DOHH2 (cell line): ENCODE results near the gene APOH.
A peak's percentile ranks its signal among the peaks of the same experiment; 100 is the strongest.

Source experiments
- H3F3A ChIP-seq: fragments of 200-600 bp; sonication (generic), shearing (Covaris generic); 2 replicates; pipeline ENCODE4 v1.6.0; 2016; ENCODE audit warnings: antibody characterized with exemption, mild to moderate bottlenecking; ENCODE audit not compliant: control insufficient read depth, insufficient read depth
- H3K27ac ChIP-seq: fragments of 200-600 bp; sonication (generic); 2 replicates; pipeline ENCODE4 v1.5.1; 2014; ENCODE audit warnings: low read depth, mild to moderate bottlenecking, low read length, moderate library complexity
- H3K27me3 ChIP-seq: fragments of 200-600 bp; sonication (generic); 2 replicates; pipeline ENCODE4 v1.6.1; 2014; ENCODE audit warnings: mild to moderate bottlenecking, low read length, mixed read lengths; ENCODE audit not compliant: control insufficient read depth
- H3K36me3 ChIP-seq: fragments of 200-600 bp; sonication (generic); 2 replicates; pipeline ENCODE4 v1.6.1; 2014; ENCODE audit warnings: mild to moderate bottlenecking, low read length, moderate library complexity, mixed read lengths; ENCODE audit not compliant: control insufficient read depth
- H3K4me1 ChIP-seq: fragments of 200-600 bp; sonication (generic); 2 replicates; pipeline ENCODE4 v1.6.1; 2014; ENCODE audit warnings: mild to moderate bottlenecking, low read length, mixed read lengths; ENCODE audit not compliant: control insufficient read depth
- H3K4me2 ChIP-seq: fragments of 200-600 bp; sonication (generic); 2 replicates; pipeline ENCODE4 v1.6.0; 2014; ENCODE audit warnings: mild to moderate bottlenecking, low read length, moderate library complexity
- H3K4me3 ChIP-seq: fragments of 200-600 bp; sonication (generic); 2 replicates; pipeline ENCODE4 v1.5.1; 2014; ENCODE audit warnings: mild to moderate bottlenecking, low read length, mixed read lengths
- H3K79me2 ChIP-seq: fragments of 200-600 bp; sonication (generic); 2 replicates; pipeline ENCODE4 v1.6.1; 2014; ENCODE audit warnings: mild to moderate bottlenecking, low read length, mixed read lengths; ENCODE audit not compliant: control insufficient read depth
- H3K9me2 ChIP-seq: fragments of 200-600 bp; sonication (generic); replicated peaks from 2 replicates; pipeline ENCODE4 v1.6.1; 2014; ENCODE audit warnings: mild to moderate bottlenecking, low read length, mixed read lengths; ENCODE audit not compliant: control insufficient read depth
- H3K9me3 ChIP-seq: fragments of 200-600 bp; sonication (generic); 2 replicates; pipeline ENCODE4 v1.6.1; 2014; ENCODE audit warnings: antibody characterized with exemption, low read length, mixed read lengths; ENCODE audit not compliant: control insufficient read depth, insufficient read depth
- H4K20me1 ChIP-seq: fragments of 200-600 bp; sonication (generic); 2 replicates; pipeline ENCODE4 v1.6.0; 2014; ENCODE audit warnings: low read depth, mild to moderate bottlenecking, antibody characterized with exemption, low read length, moderate library complexity; ENCODE audit not compliant: control insufficient read depth, insufficient read depth
- CTCF ChIP-seq: fragments of 200-600 bp; sonication (generic); IDR thresholded peaks from one replicate; pipeline ENCODE4 v1.5.1; 2014; ENCODE audit warnings: antibody characterized with exemption, mild to moderate bottlenecking, low read depth, low read length; ENCODE audit not compliant: poor library complexity, severe bottlenecking
- EZH2phosphoT487 ChIP-seq: fragments of 200-600 bp; sonication (generic); IDR thresholded peaks from 2 replicates; pipeline ENCODE4 v1.6.1; 2017; ENCODE audit warnings: borderline replicate concordance, mild to moderate bottlenecking, antibody characterized with exemption, low read length, moderate library complexity, mixed read lengths

Gene APOH

GRCh38 chr17:66191593-66192377 lies 37.4 kb downstream of the APOH start, which contains the start of gene CEP112:
TSS of gene CEP112 (minus strand) at chr17:66192133.
- H3K27ac ChIP-seq = peak within 1 kb of the TSS; percentile 98

GRCh38 chr17:66190738-66191592 lies 38.2 kb downstream of the APOH start:
- H3K4me3 ChIP-seq = peak overlapping the region; percentile 83
- H3K36me3 ChIP-seq = no peaks in the 10 kb centered on the region
- H3K4me2 ChIP-seq = peak overlapping the region; percentile 99
- H3K27me3 ChIP-seq = no peaks in the 10 kb centered on the region
- H3K9me2 ChIP-seq = no peaks in the 10 kb centered on the region
- peaks cover 66% of the 10 kb centered on the region for H3K4me1 ChIP-seq
- no peaks in the 10 kb centered on the region for H3K9me3 ChIP-seq
- no peak overlapping the region; the same call in 1 of the 2 replicates for H3K27ac ChIP-seq
- TF ChIP-seq EZH2phosphoT487 (no peak), CTCF (no peak)
- H3K79me2 ChIP-seq = peaks cover 29% of the 10 kb centered on the region
- peaks cover 21% of the 10 kb centered on the region for H3F3A ChIP-seq
- no peaks in the 10 kb centered on the region for H4K20me1 ChIP-seq

More at GRCh38 chr17:66191593-66192377, 37.4 kb downstream of the APOH start, which contains the start of gene CEP112:
- H3K4me3 ChIP-seq = peak within 1 kb of the TSS; percentile 83
- H3K4me2 ChIP-seq = peak within 1 kb of the TSS; percentile 99
- H3K4me1 ChIP-seq = peaks cover 66% of the 10 kb centered on the region
- H4K20me1 ChIP-seq = no peaks in the 10 kb centered on the region
- H3K79me2 ChIP-seq = peaks cover 27% of the 10 kb centered on the region
- no peak for TF ChIP-seq EZH2phosphoT487
- TF ChIP-seq CTCF = no peak
- H3K9me2 ChIP-seq = no peaks in the 10 kb centered on the region
- no peaks in the 10 kb centered on the region for H3K27me3 ChIP-seq
- H3K9me3 ChIP-seq = no peaks in the 10 kb centered on the region
- peaks cover 22% of the 10 kb centered on the region for H3F3A ChIP-seq
- H3K36me3 ChIP-seq = no peaks in the 10 kb centered on the region

- no peaks in the 10 kb centered on the region for H3K9me2 ChIP-seq
- H3K36me3 ChIP-seq = peaks cover 7% of the 10 kb centered on the region
- peaks cover 5% of the 10 kb centered on the region for H3F3A ChIP-seq
- H3K27me3 ChIP-seq = no peaks in the 10 kb centered on the region
- no peak overlapping the region for H3K4me3 ChIP-seq
- H3K4me1 ChIP-seq = peaks cover 46% of the 10 kb centered on the region
- no peak overlapping the region for H3K27ac ChIP-seq
- no peak overlapping the region for H3K4me2 ChIP-seq
- no peak for TF ChIP-seq CTCF
- TF ChIP-seq EZH2phosphoT487 = no peak
- peaks cover 43% of the 10 kb centered on the region for H3K79me2 ChIP-seq
- peaks cover 7% of the 10 kb centered on the region; the same call in 1 of the 2 replicates for H3K9me3 ChIP-seq
- no peaks in the 10 kb centered on the region for H4K20me1 ChIP-seq
These were observed 41.5 kb downstream of the APOH start for GRCh38 chr17:66187718-66188117.
